ENCODE results near the gene MS4A6E.

DNA sequence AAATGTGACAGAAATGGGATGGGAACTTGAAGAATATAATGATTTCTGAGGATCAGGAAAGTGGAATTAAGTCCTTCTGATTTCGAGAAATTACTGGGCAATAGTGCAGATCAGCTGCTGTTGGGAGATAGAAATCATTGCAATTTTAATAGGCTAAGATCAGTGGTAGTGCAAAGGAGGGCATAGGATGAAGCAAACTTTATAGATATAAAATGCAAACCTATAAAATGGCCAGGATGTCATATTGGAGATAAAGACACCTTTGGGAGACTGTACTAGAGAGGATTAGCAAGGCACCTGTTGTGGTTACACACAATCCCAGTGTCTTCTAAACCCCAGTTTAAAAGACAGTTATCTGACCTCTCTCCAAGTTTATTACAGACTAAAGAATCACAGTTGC lies 44.8 kb downstream of the MS4A6E start:
- TF ChIP-seq GATA2 (IDR thresholded peaks at IDR 0.05; ENCODE audit: low read depth, low read length) (no peak), GATA3 (IDR thresholded peaks at IDR 0.05; ENCODE audit: low read depth, low read length) (no peak)

All from SH-SY5Y (cell line).